Ovary (tissue), 3 donors: ENCODE results near the gene FBN3.

Experiments used
- CTCF ChIP-seq, 3 donors: fragments of 450-650 bp in 2 of 3; fragments of 200-600 bp in 1 of 3; IDR thresholded peaks; one replicate each; pipeline versions ENCODE4 v1.5.1 to v1.8.0; 2016 to 2022; ENCODE audit warnings: antibody characterized with exemption in 3 of 3, mild to moderate bottlenecking in 1 of 3
- POLR2A ChIP-seq: fragments of 450-650 bp; IDR thresholded peaks from one replicate; pipeline ENCODE4 v1.6.1; 2017; ENCODE audit warnings: antibody characterized with exemption, mild to moderate bottlenecking, moderate library complexity
- donor health status: DM: no; HTN: no; CAD: no.

- no peak for TF ChIP-seq CTCF (IDR thresholded peaks at IDR 0.05)
- no peak for TF ChIP-seq POLR2A
Measured at GRCh38 chr19:8107301-8107903, 42.0 kb downstream of the FBN3 start.
